ENCODE results near the gene CAP2. TPM values are rescaled to one million over a fixed set of nuclear protein-coding genes. Genes with fewer than 3 reads are reported as not detected.

Gene CAP2
- total and polyA plus RNA-seq, 9 of the 15 experiments (the other 6 are each of a cell fraction or from before 2014, with no cell fraction given) = not detected

- TF ChIP-seq MYC (IDR thresholded peaks at IDR 0.05; ENCODE audit: low read depth, low read length) (no peak), MYC (CRISPR knock-in tag; IDR thresholded peaks at IDR 0.05; ENCODE audit: borderline replicate concordance, low read depth) (no peak), TSC22D4 (tag; IDR thresholded peaks at IDR 0.05) (no peak), SREBF1 (IDR thresholded peaks at IDR 0.05; ENCODE audit: borderline replicate concordance, low read depth, low read length) (no peak), HDAC6 (IDR thresholded peaks at IDR 0.05; ENCODE audit: low read depth, low read length) (no peak), CTCF (IDR thresholded peaks at IDR 0.05 in 2 of 3, conservative IDR thresholded peaks at IDR 0.05 in 1 of 3; ENCODE audit: insufficient read depth in 2 of 3, low read depth in 1 of 3, low read length in 3 of 3) (no peak), NR0B1 (IDR thresholded peaks at IDR 0.05; ENCODE audit: partially characterized antibody) (no peak)
Measured at GRCh38 chr6:17493286-17493685, 99.9 kb downstream of the CAP2 start (continued).

GRCh38 chr6:17494177-17494576, 100.8 kb downstream of the CAP2 start:
- Histone ChIP-seq H3K9me3 (replicated peaks; ENCODE audit: control insufficient read depth, insufficient read depth, low read depth, low read length) (no peaks in the 10 kb centered on the region), H4K20me1 (replicated peaks; ENCODE audit: control insufficient read depth, insufficient read depth, low read length) (no peaks in the 10 kb centered on the region), H3K79me2 (ENCODE audit: control insufficient read depth, insufficient read depth, low read length) (no peaks in the 10 kb centered on the region), H3K9me1 (ENCODE audit: control insufficient read depth, insufficient read depth, low read length) (no peaks in the 10 kb centered on the region), H3K36me3 (ENCODE audit: control insufficient read depth, insufficient read depth, low read length) (no peaks in the 10 kb centered on the region), H3K4me3 (no peak overlapping the region), H2AFZ (ENCODE audit: low read depth, low read length) (peak overlapping the region; percentile 73; the same call in 1 of the 2 replicates), H3K9ac (ENCODE audit: insufficient read depth in 1 of 2, low read depth in 2 of 2, low read length in 2 of 2) (no peak overlapping the region), H3K4me1 (replicated peaks in 1 of 2; ENCODE audit: control insufficient read depth in 2 of 2, insufficient read depth in 2 of 2, low read length in 2 of 2) (0 out of 5 replicates have a peak, but pooled peaks cover 0 to 4% of the 10 kb centered on the region in 2 experiments), H3K4me2 (ENCODE audit: insufficient read depth, low read length) (no peak overlapping the region), H3K27ac (ENCODE audit: extremely low read depth, low read depth, low read length) (no peak overlapping the region), H3K27me3 (ENCODE audit: control insufficient read depth in 2 of 2, insufficient read depth in 2 of 2, low read length in 2 of 2) (peaks cover 4 to 6% of the 10 kb centered on the region in 2 experiments; a peak in 4 of 5 replicates)
- FAIRE-seq (no peak), ATAC-seq (no peak), DNase-seq (ENCODE audit: extremely low read depth in 1 of 4, low spot score in 3 of 4) (no peak)
- ChIA-PET CTCF (ENCODE audit: low intra/inter-chr PET ratio) (no interaction called here), POLR2A (interaction anchor here (1.5 kb wide), 1 partner anchor 17 kb away, joined by 5 read pairs; no protein-coding TSS in a partner anchor)
- intact Hi-C loops (cut with micrococcal nuclease) (no loop called here), in situ Hi-C loops (cut with MboI) (no loop called here)
- 17% methylated on average over 4 of the region's 4 CpGs for WGBS (ENCODE audit: insufficient coverage, low coverage, missing lambda C conversion rate)
- no TSS peak for BruUV-seq (replicated peaks)
- TF ChIP-seq HNRNPUL1 (IDR thresholded peaks at IDR 0.05; ENCODE audit: low read length) (no peak), SMAD2 (IDR thresholded peaks at IDR 0.05; ENCODE audit: low read depth, low read length) (no peak), ZEB2 (IDR thresholded peaks at IDR 0.05) (no peak), TCF7L2 (IDR thresholded peaks at IDR 0.05; ENCODE audit: low read depth, low read length) (no peak), KLF1 (tag; IDR thresholded peaks at IDR 0.05) (no peak), ZBTB1 (CRISPR knock-in tag; IDR thresholded peaks at IDR 0.05; ENCODE audit: borderline replicate concordance, low read depth) (no peak), NR0B1 (IDR thresholded peaks at IDR 0.05; ENCODE audit: partially characterized antibody) (no peak), ZNF280B (CRISPR knock-in tag; IDR thresholded peaks at IDR 0.05) (no peak), ZNF408 (CRISPR knock-in tag; IDR thresholded peaks at IDR 0.05; ENCODE audit: low read depth) (no peak), STAT5B (CRISPR knock-in tag; IDR thresholded peaks at IDR 0.05) (no peak), ZNF354B (CRISPR knock-in tag; IDR thresholded peaks at IDR 0.05) (no peak)
